HUES48 (cell line): ENCODE data around the gene MRPL19.
"Not testable (repeated sequence)": the region's sequence is repeated elsewhere in the genome, so short reads cannot be mapped to it uniquely, and the experiment has no call there.

Experiments used
- H3K27ac ChIP-seq: one replicate; pipeline ENCODE4 v1.7.0; 2013; ENCODE audit warnings: low read depth, low read length, inconsistent platforms
- H3K27me3 ChIP-seq: 2 replicates; pipeline ENCODE4 v1.6.1; 2013; ENCODE audit warnings: mild to moderate bottlenecking, low read length; ENCODE audit not compliant: control insufficient read depth, insufficient read depth
- H3K36me3 ChIP-seq: 2 replicates; pipeline ENCODE4 v1.6.1; 2013; ENCODE audit warnings: low read length; ENCODE audit not compliant: control insufficient read depth, insufficient read depth
- H3K4me1 ChIP-seq: 2 replicates; pipeline ENCODE4 v1.6.1; 2013; ENCODE audit warnings: mild to moderate bottlenecking, low read length; ENCODE audit not compliant: control insufficient read depth, insufficient read depth
- H3K4me3 ChIP-seq: 2 replicates; pipeline ENCODE4 v1.5.1; 2013; ENCODE audit warnings: mild to moderate bottlenecking, low read depth, low read length
- H3K9ac ChIP-seq: 2 replicates; pipeline ENCODE4 v1.6.1; 2013; ENCODE audit warnings: mild to moderate bottlenecking, low read depth, low read length, moderate library complexity
- H3K9me3 ChIP-seq: 2 replicates; pipeline ENCODE4 v1.6.1; 2013; ENCODE audit warnings: low read length; ENCODE audit not compliant: control insufficient read depth, insufficient read depth

Gene MRPL19

DNA sequence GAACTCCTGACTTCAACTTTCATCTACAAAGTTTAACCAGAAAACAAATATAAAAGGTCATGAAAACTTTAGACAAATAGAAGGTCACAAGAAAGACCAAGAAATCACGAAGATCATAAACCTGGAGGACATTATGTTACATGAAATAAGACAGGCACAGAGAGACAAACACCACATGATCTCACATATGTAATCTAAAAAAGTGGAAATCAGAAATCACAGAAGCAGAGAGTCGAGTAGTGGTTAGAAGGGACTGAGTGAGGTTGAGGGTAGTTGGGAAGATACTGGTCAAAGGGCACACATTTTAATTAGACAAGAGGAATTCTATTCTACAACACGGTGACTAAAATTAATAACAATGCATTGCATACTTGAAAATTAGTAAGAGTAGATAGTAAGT is 62.7 kb downstream of the MRPL19 start:
- peak overlapping the region; percentile 16; the same call in 1 of the 2 replicates for H3K9ac ChIP-seq
- peak overlapping the region; percentile 87 for H3K4me3 ChIP-seq
- H3K36me3 ChIP-seq = peaks cover 22% of the 10 kb centered on the region
- peaks cover 17% of the 10 kb centered on the region for H3K4me1 ChIP-seq
- no peaks in the 10 kb centered on the region for H3K9me3 ChIP-seq
- no peak overlapping the region for H3K27ac ChIP-seq
- no peaks in the 10 kb centered on the region for H3K27me3 ChIP-seq

DNA sequence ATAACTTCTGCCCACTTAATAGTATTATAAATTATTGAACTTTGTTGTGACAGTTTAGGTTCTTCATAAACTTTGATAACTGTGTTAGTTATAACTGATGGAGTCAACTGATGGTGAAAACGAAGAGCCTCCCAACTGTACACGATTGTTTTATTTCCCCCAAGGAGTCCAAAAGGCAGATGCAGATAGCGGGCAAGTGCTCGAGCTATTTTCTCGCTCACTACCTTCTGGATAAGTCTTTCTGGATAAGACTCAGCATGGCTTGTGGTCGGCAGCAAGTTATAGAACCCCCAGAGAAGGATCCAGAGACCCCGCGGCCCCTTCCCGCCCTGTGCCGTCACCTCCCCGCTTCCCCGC is 63.6 kb downstream of the MRPL19 start:
- H3K4me1 ChIP-seq = peaks cover 17% of the 10 kb centered on the region

DNA sequence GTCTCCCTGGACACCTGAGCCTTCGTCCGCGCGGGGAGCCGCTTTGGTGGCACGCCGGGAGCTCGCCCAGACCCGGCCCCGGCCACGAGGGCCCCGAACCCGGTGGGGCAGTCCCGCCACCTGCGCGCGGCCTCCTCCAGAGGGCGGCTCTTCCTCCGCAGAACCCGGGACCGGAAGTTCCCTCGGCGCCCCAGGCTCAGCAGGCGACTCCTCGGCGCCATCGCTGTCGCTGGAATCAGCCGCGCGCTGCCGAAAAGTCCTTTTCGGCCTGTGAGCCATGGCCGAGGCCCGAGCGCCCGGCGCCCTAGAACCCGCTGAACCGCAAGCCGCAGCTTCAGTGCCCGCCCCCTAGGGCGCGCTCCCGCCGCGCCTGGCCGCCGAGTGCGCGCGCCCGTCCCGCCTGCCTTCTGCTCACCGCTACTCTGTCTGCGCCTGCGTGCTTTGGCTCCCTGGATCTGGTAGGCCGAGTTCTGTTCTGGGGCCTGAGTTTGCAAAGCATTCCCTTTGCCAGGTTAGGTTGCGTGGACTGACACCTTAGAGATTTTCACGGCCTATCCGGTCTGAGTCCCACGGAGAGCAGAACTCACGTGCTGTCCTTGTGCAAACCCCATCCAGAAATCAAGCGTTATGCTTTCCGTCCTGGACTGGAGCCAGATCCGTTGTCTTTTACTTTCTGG is 64.1 kb downstream of the MRPL19 start, which contains the start of gene GCFC2:
GCFC2 (minus strand) TSS at position 339 of the 677 bp plus-strand sequence; CDS start at position 279, 60 bp downstream.
- Histone ChIP-seq H3K9ac (peak within 1 kb of the TSS; percentile 95), H3K4me3 (peak within 1 kb of the TSS; percentile 87), H3K9me3 (no peaks in the 10 kb centered on the region), H3K27me3 (no peaks in the 10 kb centered on the region), H3K36me3 (peaks cover 11% of the 10 kb centered on the region), H3K4me1 (peaks cover 17% of the 10 kb centered on the region), H3K27ac (peak within 1 kb of the TSS; percentile 97)

More for the DNA sequence above, 63.6 kb downstream of the MRPL19 start:
- Histone ChIP-seq H3K36me3 (peaks cover 14% of the 10 kb centered on the region), H3K4me3 (peak overlapping the region; percentile 87), H3K27me3 (no peaks in the 10 kb centered on the region), H3K9ac (peak overlapping the region; percentile 95), H3K27ac (peak overlapping the region; percentile 97), H3K9me3 (no peaks in the 10 kb centered on the region)

DNA sequence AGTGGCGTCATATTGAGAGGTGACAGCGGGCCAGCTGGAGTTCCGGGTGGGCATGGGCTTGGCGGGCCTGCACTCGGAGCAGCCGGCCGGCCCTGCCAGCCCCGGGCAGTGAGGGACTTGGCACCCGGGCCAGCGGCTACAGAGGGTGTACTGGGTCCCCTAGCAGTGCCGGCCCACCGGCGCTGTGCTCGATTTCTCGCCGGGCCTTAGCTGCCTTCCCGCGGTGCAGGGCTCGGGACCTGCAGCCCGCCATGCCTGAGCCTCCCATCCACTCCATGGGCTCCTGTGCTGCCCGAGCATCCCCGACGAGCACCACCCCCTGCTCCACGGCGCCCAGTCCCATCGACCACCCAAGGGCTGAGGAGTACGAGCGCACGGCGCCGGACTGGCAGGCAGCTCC is 65.0 kb downstream of the MRPL19 start:
- H3K27ac ChIP-seq, H3K9ac ChIP-seq, H3K4me3 ChIP-seq, H3K9me3 ChIP-seq, H3K27me3 ChIP-seq, H3K36me3 ChIP-seq: not testable (repeated sequence)
- peaks cover 17% of the 10 kb centered on the region for H3K4me1 ChIP-seq

DNA sequence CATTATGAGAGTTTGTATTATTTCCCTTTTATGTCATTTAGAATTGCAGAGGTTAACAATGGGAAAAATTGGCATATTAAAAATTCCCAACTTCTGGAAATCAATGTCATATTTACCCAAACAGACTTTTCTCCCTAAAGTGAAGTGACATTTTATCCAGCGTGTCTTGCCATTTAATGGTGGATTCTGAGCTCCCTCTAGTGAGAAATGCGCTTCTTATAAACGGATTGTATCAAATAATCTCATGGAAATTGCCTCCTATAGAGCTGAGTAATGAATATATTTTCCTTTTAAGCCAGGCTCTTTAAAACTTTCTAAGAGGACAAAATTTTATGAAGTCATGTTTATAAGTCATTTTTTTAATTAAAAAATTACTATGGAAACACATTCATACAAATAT is 69.8 kb downstream of the MRPL19 start:
- Histone ChIP-seq H3K36me3 (no peaks in the 10 kb centered on the region), H3K27ac (no peak overlapping the region), H3K4me1 (no peaks in the 10 kb centered on the region), H3K9ac (no peak overlapping the region), H3K27me3 (no peaks in the 10 kb centered on the region), H3K9me3 (no peaks in the 10 kb centered on the region), H3K4me3 (no peak overlapping the region)

DNA sequence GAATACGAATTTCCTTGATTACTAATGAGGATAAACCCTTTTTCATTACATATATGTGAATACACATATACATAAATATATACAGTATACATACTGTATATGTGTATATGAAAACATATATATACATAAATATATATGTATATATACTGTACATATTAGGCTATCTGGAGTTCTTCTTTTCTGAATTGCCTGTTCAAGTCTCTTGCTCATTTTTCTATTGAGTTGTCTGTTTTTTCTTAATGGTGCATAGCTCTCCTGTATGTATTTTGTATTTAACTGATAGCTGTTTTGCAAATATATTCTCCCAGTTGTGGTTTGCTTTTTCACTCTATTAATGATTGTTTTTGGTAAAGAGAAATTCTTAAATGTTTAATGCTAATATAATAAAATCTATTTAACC is 73.0 kb downstream of the MRPL19 start:
- Histone ChIP-seq H3K4me1 (no peaks in the 10 kb centered on the region), H3K27ac (no peak overlapping the region), H3K27me3 (no peaks in the 10 kb centered on the region), H3K36me3 (no peaks in the 10 kb centered on the region), H3K9me3 (no peaks in the 10 kb centered on the region), H3K4me3 (no peak overlapping the region), H3K9ac (no peak overlapping the region)

DNA sequence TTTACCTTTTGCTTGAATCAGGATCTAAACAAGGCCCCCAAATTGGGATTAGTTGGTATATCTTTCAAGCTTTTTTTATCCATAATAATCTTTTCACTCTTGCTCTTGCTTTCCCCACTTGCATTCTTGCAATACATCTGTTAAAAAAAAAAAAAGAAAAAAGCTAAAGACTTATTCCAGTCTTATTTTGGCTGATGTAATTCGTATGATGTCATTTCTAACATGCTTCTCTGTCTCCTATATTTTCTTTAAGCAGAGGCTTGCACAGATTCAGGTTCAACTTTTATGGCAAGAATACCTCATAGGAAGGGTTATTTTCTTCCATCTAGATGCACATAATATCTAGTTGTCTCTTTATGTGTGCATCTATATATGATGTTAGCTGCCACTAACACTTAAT is 73.9 kb downstream of the MRPL19 start:
- no peaks in the 10 kb centered on the region for H3K36me3 ChIP-seq

DNA sequence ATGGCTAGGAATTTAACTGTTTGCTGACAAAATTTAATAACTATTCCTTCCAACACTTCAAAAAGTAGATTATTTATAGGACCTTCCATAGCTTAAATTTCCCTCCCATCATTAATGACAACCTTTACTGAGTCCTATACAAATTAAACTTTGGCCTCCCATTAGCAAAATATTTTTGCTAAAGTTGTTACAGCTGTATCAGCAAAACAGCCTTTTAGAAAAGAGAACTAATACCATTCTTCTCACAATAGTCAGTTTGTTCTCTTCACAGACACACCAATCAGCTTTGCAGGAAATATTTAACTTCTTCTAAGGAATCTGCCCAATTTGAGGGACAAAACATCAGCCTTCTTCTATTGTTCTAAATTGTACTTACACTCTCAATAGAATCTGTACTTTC is 76.1 kb downstream of the MRPL19 start:
- H3K27ac ChIP-seq = no peak overlapping the region
- H3K4me1 ChIP-seq = no peaks in the 10 kb centered on the region
- no peak overlapping the region for H3K9ac ChIP-seq
- no peaks in the 10 kb centered on the region for H3K27me3 ChIP-seq
- H3K4me3 ChIP-seq = no peak overlapping the region
- H3K36me3 ChIP-seq = no peaks in the 10 kb centered on the region
- H3K9me3 ChIP-seq = no peaks in the 10 kb centered on the region

More for the DNA sequence above, 73.9 kb downstream of the MRPL19 start:
- Histone ChIP-seq H3K4me3 (no peak overlapping the region), H3K27ac (no peak overlapping the region), H3K27me3 (no peaks in the 10 kb centered on the region), H3K9ac (no peak overlapping the region), H3K4me1 (no peaks in the 10 kb centered on the region), H3K9me3 (no peaks in the 10 kb centered on the region)

DNA sequence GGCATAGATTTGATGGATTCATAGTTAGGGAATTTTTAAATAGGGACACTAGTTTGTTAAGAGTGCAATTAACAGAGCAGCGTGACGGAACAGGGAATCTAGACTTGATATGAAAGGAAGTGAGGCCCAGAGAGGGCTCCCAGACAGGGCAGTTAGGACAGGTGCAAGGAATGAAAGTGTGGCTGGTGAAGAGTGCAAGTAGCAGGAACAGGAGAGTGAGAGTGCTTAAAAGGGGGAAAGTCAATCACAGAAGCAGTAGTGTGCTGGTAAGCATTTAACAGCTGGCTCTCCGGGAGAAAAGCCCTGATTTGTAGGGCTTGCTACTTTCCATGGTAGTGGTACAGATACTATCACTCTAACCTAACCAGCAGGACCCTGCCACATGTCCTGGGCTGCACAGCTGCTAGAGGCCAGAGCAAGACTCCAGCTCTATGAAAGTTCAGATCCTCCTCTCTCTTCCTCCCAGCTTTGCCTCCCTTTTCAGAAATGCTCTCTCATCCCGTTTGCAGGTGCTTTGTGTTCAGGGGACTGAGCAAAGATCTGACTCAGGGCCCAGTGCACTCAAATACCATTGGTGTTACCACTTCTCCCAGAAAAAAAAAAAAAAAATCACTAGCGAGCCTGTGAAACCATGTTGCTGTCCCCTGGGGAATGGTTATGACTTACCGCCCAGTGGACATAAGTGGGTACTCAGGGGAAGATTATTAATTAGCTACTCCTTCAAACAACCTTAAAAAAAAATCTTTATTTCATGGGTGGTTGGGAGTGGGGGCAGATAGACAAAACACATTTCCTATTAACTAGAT is 82.2 kb downstream of the MRPL19 start:
- Histone ChIP-seq H3K9ac (no peak overlapping the region), H3K27ac (no peak overlapping the region), H3K4me1 (no peaks in the 10 kb centered on the region), H3K4me3 (no peak overlapping the region), H3K27me3 (no peaks in the 10 kb centered on the region), H3K9me3 (no peaks in the 10 kb centered on the region), H3K36me3 (no peaks in the 10 kb centered on the region)

DNA sequence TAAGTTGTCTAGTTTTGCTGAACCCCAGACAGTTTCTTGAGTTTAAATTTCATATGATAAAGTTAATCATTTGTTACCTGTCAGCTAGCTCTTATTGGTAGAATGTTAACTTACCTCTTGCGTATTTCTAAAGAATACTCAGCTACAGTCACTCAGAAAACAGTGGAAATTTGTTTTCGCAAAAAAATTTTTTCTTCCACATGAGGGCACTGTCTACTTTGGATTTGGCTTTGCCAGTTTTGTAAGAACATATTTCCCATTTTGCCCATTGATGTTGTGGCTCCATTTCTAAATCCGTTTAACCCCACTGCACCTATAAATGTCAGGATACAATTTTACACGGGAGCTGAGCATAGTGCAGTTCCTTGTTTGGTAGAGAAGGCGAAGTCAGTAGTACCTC is 83.3 kb downstream of the MRPL19 start:
- no peaks in the 10 kb centered on the region for H3K36me3 ChIP-seq

DNA sequence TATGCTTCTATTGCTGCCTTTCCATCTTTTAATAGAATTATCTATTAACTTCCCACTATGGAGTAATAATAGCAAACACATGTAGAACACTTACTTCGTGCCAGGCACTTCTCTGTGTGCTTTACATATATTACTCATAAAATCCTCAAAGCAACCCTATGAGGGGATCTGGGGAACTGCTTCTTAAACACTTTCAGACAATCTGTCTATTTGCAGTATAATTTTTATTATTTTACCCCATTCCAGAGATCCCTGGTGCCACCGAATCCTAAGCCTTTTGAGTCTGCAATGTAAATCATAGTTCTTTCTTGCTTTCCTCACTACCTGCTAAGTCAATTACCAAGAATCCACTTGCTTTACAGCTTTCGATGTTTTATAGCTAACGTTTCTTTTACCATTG is 89.7 kb downstream of the MRPL19 start:
- Histone ChIP-seq H3K27ac (no peak overlapping the region), H3K4me1 (no peaks in the 10 kb centered on the region), H3K9ac (no peak overlapping the region), H3K9me3 (no peaks in the 10 kb centered on the region), H3K27me3 (no peaks in the 10 kb centered on the region), H3K4me3 (no peak overlapping the region), H3K36me3 (no peaks in the 10 kb centered on the region)

More for the DNA sequence above, 83.3 kb downstream of the MRPL19 start:
- H3K4me3 ChIP-seq = no peak overlapping the region
- H3K27ac ChIP-seq = no peak overlapping the region
- H3K9ac ChIP-seq = no peak overlapping the region
- no peaks in the 10 kb centered on the region for H3K27me3 ChIP-seq
- no peaks in the 10 kb centered on the region for H3K9me3 ChIP-seq
- H3K4me1 ChIP-seq = no peaks in the 10 kb centered on the region
